Raji (cell line): ENCODE data around the gene BCKDHB.

Source experiments
- POLR2A ChIP-seq: IDR thresholded peaks from 2 replicates; pipeline ENCODE4 v1.6.1; 2011; ENCODE audit warnings: low read depth, low read length, control low read depth; ENCODE audit not compliant: insufficient read depth

BCKDHB gene

DNA sequence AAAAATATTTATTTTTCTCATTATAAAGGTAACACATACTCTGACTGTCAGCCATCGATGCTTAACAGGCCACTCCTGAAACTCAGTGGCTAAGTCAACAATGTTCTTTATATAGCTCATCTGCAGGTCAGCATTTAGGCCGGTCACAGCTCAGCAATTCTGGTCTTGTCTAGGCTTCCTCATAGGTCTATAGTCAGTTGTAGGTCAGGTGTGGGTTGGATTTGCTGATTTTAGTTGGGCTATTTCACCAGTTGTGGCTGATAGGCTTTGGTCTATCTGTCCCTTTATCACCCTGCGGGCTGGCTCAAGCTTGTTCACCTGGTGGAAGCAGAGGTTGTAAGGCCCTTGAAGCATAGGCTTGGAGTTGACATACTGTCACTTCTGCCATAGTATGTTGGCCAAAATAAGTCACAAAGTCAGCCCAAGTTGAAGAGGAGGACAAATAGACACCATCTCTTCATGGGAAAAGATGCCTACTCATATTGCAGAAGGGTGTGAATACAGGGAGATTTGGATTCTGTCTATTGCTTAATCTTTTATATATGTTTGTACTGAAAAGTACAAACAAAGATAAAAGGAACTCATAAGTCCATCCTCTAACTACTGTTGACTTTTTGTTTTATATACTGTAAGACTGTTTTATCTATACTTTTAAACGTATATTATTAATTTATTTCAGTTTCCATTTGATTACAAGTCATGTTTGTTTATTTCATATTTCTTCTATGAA is 75.0 kb downstream of the BCKDHB start:
- TF ChIP-seq POLR2A: no peak

DNA sequence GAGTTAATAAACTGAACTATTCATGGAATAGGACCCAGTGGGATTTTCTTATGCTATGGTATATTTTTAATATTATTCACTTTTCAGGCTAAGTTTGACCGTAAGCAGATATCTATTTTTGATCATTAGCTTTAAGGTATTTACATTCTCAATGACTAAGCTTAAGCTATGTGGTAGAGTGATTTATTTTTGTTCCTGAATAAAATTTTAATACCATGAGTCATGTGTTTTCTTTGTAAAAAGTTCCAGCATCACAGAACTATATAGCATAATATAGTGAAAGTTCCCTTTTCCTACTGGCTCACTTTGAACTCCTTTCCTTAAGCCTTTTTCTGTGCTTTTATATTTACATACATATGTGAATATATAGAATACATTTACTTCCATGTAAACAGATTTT is 75.8 kb downstream of the BCKDHB start:
- TF ChIP-seq POLR2A: no peak

DNA sequence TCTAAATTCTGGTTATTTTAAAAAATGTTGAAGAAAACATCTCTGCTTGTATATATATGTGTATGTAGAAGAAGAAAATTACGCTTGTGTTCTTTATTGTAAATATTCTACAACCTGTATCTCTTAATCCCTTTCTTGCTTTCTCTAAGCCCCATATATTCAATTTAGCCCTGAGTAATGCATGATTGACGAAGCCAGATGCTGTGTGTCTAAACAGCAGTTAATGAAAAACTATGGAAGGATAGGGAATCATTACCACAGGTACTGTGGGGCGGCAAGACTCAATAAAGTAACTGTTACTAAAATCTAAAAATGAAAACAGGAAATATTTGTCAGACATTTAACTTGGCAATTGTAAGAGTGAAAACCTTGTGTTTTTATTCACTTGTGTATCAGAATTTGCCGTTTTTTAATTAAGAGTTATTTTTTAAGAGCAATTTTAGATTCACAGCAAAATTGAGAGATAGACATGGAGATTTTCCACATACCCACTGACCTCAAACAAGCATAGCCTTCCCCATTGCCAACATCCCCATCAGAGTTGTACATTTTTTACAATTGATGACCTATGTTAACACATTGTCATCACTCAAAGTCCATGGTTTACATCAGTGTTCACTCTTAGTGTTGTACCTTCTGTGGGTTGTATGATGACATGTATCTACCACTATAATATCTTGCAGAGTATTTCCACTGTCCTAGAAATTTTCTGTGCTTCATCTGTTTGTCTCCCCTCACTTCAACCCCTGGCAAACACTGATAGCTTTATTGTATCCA is 76.7 kb downstream of the BCKDHB start:
- TF ChIP-seq POLR2A: no peak

DNA sequence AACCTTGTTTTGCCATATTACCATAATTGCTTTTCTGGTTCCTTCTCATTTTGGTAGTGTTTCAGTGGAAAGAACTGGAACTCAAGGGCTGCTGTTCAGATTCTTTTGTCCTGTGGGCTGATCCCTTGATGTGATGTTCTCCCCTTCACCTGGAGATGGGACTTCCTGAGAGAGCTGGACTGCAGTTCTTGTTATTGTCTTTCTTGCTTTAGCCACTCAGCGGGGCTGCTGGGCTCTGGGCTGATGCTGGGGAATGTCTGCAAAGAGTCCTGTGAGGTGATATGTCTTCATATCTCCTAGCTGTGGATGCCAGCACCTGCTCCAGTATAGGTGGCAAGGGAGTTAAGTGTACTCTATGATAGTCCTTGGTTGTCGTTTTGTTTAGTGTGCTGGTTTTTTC is 79.0 kb downstream of the BCKDHB start:
- no peak for TF ChIP-seq POLR2A

DNA sequence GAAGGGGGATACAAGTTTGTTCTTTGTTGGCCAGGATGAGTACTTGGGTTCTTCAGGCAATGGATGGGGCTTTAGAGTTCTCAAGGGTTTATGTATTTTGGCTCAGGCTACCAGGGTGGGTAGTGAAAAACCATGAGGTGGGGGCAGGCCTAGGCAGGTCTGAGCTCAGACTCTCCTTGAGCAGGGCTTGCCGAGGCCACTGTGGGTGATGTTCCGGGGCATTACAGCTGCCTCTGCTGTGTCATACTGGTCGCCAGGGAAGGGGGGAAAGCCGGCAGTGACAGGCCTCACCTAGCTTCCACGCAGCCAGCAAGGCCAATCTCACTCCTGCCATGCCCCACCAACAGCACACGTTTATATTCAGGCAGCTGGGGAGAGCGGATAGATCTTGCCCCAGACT is 79.6 kb downstream of the BCKDHB start:
- no peak for TF ChIP-seq POLR2A

DNA sequence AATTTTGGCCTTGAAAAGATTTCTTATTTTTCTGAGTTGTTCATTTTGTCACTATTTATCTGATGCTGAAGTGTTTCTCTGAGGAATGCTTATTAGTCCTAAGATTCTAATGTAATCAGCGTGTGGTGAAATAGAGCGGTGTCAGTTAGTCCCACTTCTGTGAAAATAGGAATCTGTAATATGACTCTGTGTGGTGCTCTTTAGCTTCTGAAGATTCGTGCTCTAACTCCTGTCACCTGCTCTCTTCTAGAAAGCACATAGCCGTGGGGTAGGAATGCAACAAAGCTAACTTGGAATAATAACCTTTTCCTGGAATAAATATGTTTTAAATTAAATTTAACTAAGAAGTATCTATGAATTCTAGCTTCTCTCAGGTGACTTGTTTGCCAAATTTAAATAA is 90.4 kb downstream of the BCKDHB start:
- no peak for TF ChIP-seq POLR2A

DNA sequence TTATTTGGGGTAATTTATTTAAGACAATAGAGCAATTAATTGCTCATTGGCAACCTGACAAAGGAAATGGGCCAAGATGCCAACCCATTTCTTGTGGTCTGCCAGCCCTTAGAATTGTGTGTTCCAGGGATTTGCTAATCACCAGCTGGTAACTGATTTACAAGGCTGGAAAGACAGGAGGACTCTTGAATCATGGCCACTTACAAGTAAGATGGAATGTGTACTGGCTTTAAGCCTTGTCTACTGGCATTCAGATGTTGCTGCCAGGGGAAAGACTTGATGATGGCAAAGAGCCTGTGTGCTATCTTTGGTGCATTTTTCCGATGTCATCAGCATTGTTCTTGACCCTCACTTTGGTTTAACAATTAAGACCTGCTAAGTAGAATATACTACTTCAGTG is 91.0 kb downstream of the BCKDHB start:
- no peak for TF ChIP-seq POLR2A

DNA sequence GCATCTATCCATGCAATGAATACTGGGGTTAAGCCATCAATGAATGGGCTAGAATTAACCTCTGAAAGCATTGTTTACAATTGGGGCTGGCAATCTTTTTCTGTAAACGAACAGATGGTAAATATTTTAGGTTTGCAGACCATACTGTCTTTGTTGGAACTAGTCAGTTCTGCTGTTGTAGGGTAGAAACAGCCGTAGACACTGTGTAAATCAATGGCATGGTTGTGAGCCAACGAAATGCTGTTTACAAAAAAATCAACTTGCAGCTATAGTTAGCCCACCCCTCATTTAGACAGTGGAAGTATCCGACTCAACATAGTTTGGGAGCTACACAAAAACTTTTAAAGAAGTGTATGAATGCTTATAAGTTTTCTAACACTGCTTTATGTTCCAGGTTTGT is 91.5 kb downstream of the BCKDHB start:
- no peak for TF ChIP-seq POLR2A

DNA sequence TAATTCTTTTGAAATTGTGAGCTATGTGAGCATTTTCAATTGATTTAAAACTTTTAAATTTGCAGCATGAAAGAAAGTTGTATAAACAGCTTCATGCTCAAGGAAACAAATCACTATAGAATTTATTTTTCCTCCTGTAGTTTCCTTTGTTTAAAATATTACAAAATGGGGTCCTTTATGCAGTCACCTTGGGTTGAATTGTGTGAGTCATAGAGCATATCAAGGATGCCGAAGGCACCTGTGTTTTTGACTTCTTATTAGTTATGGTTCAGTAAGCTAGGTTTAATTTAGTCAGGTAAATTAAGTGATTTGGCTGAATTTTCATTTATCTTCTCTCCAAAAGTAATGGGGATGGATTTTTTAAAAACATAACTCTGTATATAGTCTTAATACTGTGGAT is 96.8 kb downstream of the BCKDHB start:
- no peak for TF ChIP-seq POLR2A

DNA sequence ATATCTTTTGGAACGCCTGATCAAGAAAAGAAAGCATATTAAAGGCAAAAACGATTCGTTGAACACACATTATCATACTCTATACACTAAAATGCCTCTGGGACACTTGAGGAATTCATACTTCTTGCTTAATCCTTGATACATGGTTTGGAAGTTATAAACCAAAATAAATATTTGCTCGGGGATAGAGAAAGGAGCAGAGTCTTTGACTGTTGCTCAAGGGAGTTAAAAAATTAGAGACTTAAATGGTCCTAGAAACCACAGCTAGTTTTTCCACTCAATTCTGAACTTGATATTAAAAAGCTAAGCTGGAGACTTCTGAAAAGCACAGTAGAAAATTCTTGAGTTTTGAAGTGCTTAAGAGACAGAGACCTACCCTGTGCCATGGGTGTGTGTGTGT is 98.9 kb downstream of the BCKDHB start:
- TF ChIP-seq POLR2A: no peak

DNA sequence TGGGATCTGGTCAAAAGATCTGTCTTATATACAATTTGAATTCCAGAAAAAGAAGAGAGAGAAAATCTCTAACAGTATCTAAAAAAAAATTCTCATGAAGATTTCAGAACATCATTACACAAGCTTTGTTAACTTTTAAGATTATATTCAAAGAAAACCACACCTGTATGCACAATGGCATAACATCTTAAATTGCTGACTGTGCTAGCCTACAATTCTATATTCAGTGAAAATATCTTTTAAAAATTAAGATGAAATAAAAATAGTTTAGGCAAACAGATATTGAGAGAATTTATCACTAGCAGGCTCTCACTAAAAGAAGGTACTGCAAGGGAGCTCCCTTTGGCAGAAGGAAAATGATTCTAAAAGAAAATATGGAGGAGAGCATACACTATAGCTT is 100.3 kb downstream of the BCKDHB start:
- no peak for TF ChIP-seq POLR2A

DNA sequence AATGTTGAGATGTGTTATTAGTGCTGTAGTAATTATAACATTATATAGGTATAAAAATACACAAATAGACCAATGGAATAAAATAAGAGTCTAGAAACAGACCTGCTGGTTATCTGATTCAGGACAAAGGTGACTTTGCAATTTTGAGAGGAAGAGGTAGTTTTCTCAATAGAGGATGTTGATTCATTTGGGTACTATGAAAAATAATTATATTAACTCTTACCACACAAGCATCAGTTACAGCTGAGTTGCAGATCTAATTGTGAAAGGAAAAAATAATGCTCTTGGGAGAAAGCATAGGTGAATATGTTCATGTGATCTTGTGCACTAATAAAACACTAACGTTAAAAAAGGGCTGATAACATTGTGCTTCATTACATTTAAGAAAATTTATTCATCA is 103.0 kb downstream of the BCKDHB start:
- TF ChIP-seq POLR2A: no peak

DNA sequence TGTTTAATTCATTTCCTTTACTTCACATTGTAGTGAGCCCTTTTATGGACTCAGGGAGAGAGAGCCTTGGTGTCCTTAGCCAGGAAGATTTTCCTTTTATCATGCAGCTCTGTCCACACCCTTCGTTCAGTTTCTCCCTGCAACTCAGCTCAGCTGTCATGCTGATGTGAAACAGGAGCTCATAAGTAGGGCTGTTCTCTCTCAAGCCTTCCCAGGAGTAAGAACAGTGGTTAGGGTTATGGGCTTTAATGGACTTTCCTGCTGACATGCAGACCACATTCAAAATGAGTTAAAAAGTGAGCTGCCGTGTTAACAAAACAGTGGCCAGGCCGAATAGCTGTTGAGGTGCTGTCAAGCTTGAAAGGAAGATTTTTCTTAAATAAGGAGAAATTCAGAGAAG is 104.1 kb downstream of the BCKDHB start:
- TF ChIP-seq POLR2A: no peak

DNA sequence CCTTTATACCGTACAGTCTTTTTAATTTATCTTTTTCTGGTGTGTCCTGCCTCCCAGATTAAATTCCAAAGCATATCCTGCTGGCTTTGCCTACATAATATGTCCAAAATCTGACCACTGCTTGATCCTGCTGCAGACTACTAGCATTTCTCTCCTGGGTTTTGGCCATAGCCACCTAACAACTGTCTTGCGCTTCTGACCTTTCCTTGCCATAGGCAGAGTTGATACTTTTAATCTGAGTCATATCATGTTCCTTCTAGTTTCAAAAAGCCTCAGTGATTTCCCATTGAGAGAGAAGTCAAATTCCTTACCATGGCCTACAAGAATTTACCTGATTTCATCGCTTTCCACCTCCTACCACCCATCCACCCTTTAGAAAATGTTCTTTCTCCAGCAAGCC is 104.8 kb downstream of the BCKDHB start:
- TF ChIP-seq POLR2A: no peak

DNA sequence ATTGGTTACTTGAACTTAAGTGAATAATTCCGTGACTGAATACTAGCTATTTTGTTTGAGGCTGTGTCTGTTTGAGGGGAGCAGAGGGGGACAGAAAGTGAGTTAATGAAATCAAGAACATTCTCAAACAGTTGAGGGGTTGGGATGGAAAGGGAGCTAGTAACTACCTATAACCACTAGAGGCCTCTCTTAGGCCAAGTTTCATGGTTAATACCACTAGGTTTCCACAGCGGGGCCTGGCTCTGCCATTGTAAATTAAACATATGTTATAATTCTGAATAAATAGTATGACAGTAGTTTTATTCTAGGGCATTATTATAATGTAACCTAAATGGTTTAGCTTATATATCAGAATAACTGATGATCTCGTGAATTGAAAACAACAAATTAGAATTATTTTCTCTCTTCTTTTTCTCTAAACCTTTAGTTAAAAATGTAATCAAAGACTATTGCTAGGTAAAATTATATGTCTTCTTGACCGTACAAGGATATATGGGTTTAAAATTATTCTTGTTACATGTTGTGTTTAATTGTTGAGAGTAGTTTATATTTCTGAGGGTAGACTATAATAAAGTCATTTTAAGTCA is 108.1 kb downstream of the BCKDHB start:
- TF ChIP-seq POLR2A: no peak

DNA sequence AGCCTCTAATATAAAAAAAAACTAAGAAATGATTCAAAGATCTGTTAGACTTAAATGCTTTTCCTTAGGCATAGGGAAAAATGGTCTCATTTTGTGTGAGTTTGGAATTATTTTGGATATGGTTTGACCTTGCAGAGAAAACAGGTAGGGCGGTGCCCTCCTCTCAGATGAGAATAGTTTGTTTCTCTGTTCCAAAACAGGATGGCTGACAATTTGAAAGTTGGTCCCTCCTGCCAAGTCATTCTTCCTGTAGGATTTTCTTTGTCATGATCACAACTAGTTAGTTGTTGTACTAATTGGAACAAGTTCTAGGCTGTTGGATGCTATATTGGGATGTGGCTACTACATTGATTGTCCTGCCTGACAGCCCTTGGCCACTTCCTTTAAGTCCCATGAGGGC is 108.6 kb downstream of the BCKDHB start:
- TF ChIP-seq POLR2A: no peak

DNA sequence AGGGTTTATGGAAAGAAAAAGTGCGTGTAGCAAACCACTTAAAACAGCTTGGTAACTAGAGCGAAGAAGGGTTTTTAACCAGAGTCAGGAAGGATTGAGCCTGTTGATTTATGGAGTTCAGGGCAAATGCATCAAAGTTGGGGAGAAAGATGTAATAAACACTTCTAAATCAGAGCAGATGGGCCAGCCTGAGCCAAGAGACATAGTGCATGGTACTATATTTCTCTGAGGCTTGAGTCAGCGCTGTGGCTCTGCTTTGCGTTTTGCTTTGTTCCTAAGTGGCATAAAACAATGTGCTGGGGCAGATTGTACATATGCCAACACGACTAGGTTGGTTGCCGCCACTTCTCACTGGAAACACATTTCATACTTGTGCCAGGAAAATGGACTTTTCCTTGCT is 111.3 kb downstream of the BCKDHB start:
- no peak for TF ChIP-seq POLR2A

DNA sequence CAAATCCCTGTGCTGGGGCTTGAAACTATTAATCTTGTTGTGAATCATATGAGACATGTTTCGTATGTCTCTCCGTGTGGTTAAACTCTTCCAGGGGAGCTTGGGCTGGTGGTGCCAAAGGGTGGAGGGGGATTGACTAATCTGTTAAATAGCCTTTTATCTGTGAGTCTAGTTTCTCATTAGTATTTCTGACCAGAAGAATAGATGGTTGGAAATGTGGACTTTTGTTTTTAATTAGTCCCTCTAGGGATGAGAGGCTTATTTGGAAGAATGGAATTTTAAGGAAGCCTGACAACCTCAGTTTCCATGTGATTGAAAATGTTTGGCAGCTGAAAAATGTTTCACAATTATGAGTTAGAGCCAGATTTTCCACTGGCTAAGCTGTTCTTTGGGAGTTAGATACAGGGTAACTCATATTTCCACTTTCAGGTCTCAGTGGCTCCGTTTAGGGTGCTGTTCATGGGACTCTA is 117.3 kb downstream of the BCKDHB start:
- TF ChIP-seq POLR2A: no peak
